Activated naive CD8-positive, alpha-beta T cell treated with anti-CD3 and anti-CD28 coated beads for 36 hours (primary cell): Measurements from ENCODE around the gene RDH14. TPM values are rescaled to one million over a fixed set of nuclear protein-coding genes. Genes with fewer than 3 reads are reported as not detected.

Experiments used
- DNase-seq: peaks from one replicate; pipeline ENCODE4 v3.0.0; 2021
- H3K27ac Mint-ChIP-seq: one replicate; pipeline ENCODE4 v1.8.0; 2022; ENCODE audit warnings: mild to moderate bottlenecking, moderate library complexity, mixed read lengths
- H3K27me3 Mint-ChIP-seq: one replicate; pipeline ENCODE4 v1.8.0; 2022; ENCODE audit warnings: mild to moderate bottlenecking, mixed read lengths
- H3K36me3 Mint-ChIP-seq: one replicate; pipeline ENCODE4 v1.8.0; 2021; ENCODE audit warnings: mild to moderate bottlenecking, mixed read lengths
- H3K4me1 Mint-ChIP-seq: one replicate; pipeline ENCODE4 v1.8.0; 2021; ENCODE audit warnings: mixed read lengths
- H3K4me3 Mint-ChIP-seq: one replicate; pipeline ENCODE4 v1.8.0; 2022; ENCODE audit warnings: mild to moderate bottlenecking, moderate library complexity, mixed read lengths
- H3K9me3 Mint-ChIP-seq: one replicate; pipeline ENCODE4 v1.8.0; 2022; ENCODE audit warnings: mixed read lengths
- total RNA-seq, 2 experiments: library from RNA; stranded (reverse); gene quantifications; one replicate each; pipeline ENCODE4 v1.2.3, GENCODE V29; 2021

RDH14 gene
- total RNA-seq, 2 experiments from 2014 or later = 20.5 to 21.2 TPM

GRCh38 chr2:18520451-18521425 is 39.7 kb downstream of the RDH14 start:
- Mint-ChIP-seq H3K9me3 (no peaks in the 10 kb centered on the region), H3K4me3 (no peak overlapping the region), H3K4me1 (no peaks in the 10 kb centered on the region), H3K36me3 (no peaks in the 10 kb centered on the region), H3K27ac (no peak overlapping the region), H3K27me3 (peaks cover 24% of the 10 kb centered on the region)
- peak; percentile 58 for DNase-seq

GRCh38 chr2:18519914-18520450 is 40.5 kb downstream of the RDH14 start:
- no peak for DNase-seq
- Mint-ChIP-seq H3K4me3 (no peak overlapping the region), H3K4me1 (no peaks in the 10 kb centered on the region), H3K9me3 (no peaks in the 10 kb centered on the region), H3K27me3 (peaks cover 24% of the 10 kb centered on the region), H3K36me3 (no peaks in the 10 kb centered on the region), H3K27ac (no peak overlapping the region)

GRCh38 chr2:18518116-18519111 is 42.0 kb downstream of the RDH14 start:
- Mint-ChIP-seq H3K4me1 (no peaks in the 10 kb centered on the region), H3K27ac (no peak overlapping the region), H3K4me3 (no peak overlapping the region), H3K27me3 (peaks cover 29% of the 10 kb centered on the region), H3K36me3 (no peaks in the 10 kb centered on the region), H3K9me3 (no peaks in the 10 kb centered on the region)
- DNase-seq = no peak

- no peaks in the 10 kb centered on the region for H3K4me1 Mint-ChIP-seq
- no peak overlapping the region for H3K4me3 Mint-ChIP-seq
- no peaks in the 10 kb centered on the region for H3K36me3 Mint-ChIP-seq
- H3K27ac Mint-ChIP-seq = no peak overlapping the region
- H3K27me3 Mint-ChIP-seq = peaks cover 29% of the 10 kb centered on the region
- DNase-seq = no peak
- H3K9me3 Mint-ChIP-seq = no peaks in the 10 kb centered on the region
Observed at GRCh38 chr2:18517386-18517785, 43.1 kb downstream of the RDH14 start.

DNA sequence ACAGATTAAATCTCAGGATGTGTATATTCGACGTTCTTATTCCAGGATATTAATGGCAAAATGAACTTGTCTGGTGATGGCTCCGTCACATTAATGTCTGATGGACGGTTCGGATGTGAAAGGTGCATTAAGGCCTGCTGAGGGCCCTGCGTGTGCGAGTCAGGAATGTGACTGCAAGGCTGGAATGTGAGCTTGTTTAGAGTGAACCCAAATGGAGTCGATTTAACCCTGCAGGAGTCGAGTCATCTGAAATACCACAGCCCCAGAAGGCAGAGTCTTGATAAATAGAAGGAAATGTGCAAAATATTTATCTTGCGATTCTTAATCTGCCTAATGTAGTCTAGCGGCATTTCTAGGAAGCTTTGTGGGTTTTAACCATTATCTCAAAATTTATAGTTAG is 44.3 kb downstream of the RDH14 start:
- no peaks in the 10 kb centered on the region for H3K36me3 Mint-ChIP-seq
- H3K4me1 Mint-ChIP-seq = no peaks in the 10 kb centered on the region
- DNase-seq = no peak
- H3K4me3 Mint-ChIP-seq = no peak overlapping the region
- no peaks in the 10 kb centered on the region for H3K9me3 Mint-ChIP-seq
- no peak overlapping the region for H3K27ac Mint-ChIP-seq
- peaks cover 36% of the 10 kb centered on the region for H3K27me3 Mint-ChIP-seq

DNA sequence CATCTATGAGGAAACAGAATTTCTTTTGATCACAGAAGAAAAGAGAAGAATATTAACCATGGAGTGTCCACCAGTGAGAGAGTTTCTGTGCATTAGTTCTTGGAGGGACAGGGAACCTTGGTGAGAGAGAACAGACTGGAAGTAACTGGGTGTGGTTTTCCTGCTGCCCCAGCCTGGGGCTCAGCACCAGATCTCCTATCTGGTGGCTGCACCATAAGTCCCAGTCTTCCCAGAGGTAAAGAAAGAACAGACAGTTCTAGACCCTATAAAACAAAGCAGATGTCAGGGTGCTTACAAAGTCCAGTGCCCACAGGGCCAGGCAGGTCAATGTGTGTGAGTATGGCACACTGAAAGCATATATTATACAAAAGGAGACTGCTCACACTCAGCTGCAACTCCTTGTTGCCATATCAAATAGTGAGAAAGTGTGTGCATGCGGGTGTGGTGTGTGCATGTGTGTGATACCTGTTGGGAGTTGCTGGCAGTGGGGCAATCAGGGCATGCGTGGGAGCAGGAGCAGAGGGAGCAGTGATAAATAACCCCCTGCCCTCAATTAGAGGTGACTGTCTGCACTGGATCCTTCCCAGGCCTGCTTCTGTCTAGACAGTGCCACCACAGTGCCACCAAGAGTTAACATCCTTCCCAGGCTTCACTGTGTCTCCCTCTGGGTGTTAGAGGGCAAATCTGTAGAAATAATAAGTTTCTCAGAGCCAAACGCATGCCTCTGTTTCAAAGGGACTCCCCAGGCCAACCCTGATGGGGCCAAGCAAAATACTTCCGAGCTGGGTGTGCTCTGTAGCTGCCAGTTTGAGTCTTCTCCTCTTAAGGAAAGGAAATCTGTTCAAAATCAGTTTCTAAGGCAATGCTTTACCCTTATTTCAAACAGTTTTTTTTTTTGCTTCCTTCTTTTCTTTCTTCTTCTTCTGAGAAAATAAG is 45.7 kb downstream of the RDH14 start:
- no peak overlapping the region for H3K27ac Mint-ChIP-seq
- H3K4me3 Mint-ChIP-seq = no peak overlapping the region
- peaks cover 38% of the 10 kb centered on the region for H3K27me3 Mint-ChIP-seq
- H3K4me1 Mint-ChIP-seq = no peaks in the 10 kb centered on the region
- no peaks in the 10 kb centered on the region for H3K9me3 Mint-ChIP-seq
- no peaks in the 10 kb centered on the region for H3K36me3 Mint-ChIP-seq
- DNase-seq = no peak

DNA sequence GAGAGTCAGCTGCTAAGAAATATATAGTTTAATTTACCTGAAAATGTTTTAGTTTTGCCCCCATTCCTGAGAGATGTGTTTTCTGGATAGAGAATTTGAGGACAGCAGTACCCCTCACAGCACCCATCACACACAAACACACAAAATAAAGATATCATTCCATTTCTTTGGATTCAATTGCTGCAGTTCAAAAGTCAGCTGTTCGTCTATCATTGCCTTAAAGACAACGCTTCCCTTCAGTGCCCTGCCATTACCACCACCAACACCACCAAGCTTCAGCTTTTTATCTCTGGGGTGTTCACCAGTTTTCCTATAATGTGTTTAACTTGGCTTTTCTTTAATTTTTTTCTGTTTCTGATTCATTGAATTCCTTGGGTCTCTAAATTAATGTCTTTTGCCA is 49.7 kb downstream of the RDH14 start:
- Mint-ChIP-seq H3K4me3 (no peak overlapping the region), H3K36me3 (no peaks in the 10 kb centered on the region), H3K27ac (no peak overlapping the region), H3K27me3 (peaks cover 27% of the 10 kb centered on the region), H3K4me1 (no peaks in the 10 kb centered on the region), H3K9me3 (no peaks in the 10 kb centered on the region)
- DNase-seq = no peak

- Mint-ChIP-seq H3K27me3 (peaks cover 43% of the 10 kb centered on the region), H3K36me3 (no peaks in the 10 kb centered on the region), H3K9me3 (no peaks in the 10 kb centered on the region), H3K27ac (no peak overlapping the region), H3K4me3 (no peak overlapping the region), H3K4me1 (no peaks in the 10 kb centered on the region)
- no peak for DNase-seq
Observed at GRCh38 chr2:18506883-18507509, 53.5 kb downstream of the RDH14 start.

DNA sequence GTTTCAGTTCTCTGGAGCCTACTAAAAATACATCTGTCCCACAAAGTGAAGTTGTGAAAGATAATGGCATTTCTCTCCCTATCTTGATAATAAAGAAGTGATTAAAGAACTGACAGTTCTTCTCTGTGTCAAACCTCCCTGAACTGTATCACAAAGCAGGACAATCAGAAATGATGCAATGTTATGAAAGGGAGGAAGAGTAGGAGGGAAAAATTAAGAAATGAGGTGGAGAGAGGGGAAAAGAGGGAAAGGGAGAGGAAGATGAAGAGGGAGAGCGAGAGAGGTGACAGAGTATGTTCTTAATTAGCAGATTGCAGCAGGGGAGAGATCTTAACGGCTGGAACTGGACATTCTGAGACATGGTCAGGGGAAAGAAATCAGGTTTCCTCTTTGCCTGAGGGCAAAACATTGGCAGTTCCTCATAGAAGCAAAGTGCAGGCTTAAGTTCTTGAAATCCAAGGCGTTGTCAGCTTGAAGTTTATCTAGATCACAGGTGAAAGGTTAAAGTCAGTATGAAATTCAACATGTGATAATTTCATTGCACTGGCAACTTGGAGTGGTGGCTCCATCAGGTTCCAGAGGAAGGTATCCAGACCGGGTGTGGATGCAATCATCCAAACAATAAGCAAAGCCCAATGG is 54.6 kb downstream of the RDH14 start:
- no peaks in the 10 kb centered on the region for H3K9me3 Mint-ChIP-seq
- H3K4me1 Mint-ChIP-seq = no peaks in the 10 kb centered on the region
- peaks cover 35% of the 10 kb centered on the region for H3K27me3 Mint-ChIP-seq
- H3K36me3 Mint-ChIP-seq = no peaks in the 10 kb centered on the region
- H3K27ac Mint-ChIP-seq = no peak overlapping the region
- no peak for DNase-seq
- no peak overlapping the region for H3K4me3 Mint-ChIP-seq

Other genes with a start within 250 kb of the RDH14 start
- gene NT5C1B, start 28.9 kb upstream of the RDH14 start, total RNA-seq = not detected